ENCODE results near the gene AMPD3.

The AMPD3 gene

GRCh38 chr11:10461276-10461790 lies 6.3 kb downstream of the AMPD3 start:
- no peak for TF ChIP-seq CTCF (conservative IDR thresholded peaks at IDR 0.05)
- H3K27ac ChIP-seq: no peak overlapping the region

- TF ChIP-seq CTCF (conservative IDR thresholded peaks at IDR 0.05): no peak
- H3K27ac ChIP-seq: no peak overlapping the region
Measured at GRCh38 chr11:10462746-10463300, 7.8 kb downstream of the AMPD3 start.

GRCh38 chr11:10473371-10473770 lies 18.3 kb downstream of the AMPD3 start:
- H3K27ac ChIP-seq: no peak overlapping the region
- TF ChIP-seq CTCF (conservative IDR thresholded peaks at IDR 0.05): no peak

GRCh38 chr11:10474551-10474950 lies 19.5 kb downstream of the AMPD3 start:
- TF ChIP-seq CTCF (conservative IDR thresholded peaks at IDR 0.05): no peak
- no peak overlapping the region for H3K27ac ChIP-seq

- no peak overlapping the region for H3K27ac ChIP-seq
- no peak for TF ChIP-seq CTCF (conservative IDR thresholded peaks at IDR 0.05)
Measured at GRCh38 chr11:10476342-10476741, 21.3 kb downstream of the AMPD3 start.

GRCh38 chr11:10476927-10477689 lies 22.0 kb downstream of the AMPD3 start:
- no peak for TF ChIP-seq CTCF (conservative IDR thresholded peaks at IDR 0.05)
- H3K27ac ChIP-seq: no peak overlapping the region

GRCh38 chr11:10477690-10478046 lies 22.6 kb downstream of the AMPD3 start:
- H3K27ac ChIP-seq: no peak overlapping the region

More at GRCh38 chr11:10477690-10478046, 22.6 kb downstream of the AMPD3 start:
- no peak for TF ChIP-seq CTCF (conservative IDR thresholded peaks at IDR 0.05)
